GM10248 (cell line): Measurements from ENCODE around the gene CYP2C19.
"Not testable (repeated sequence)": the region's sequence is repeated elsewhere in the genome, so short reads cannot be mapped to it uniquely, and the experiment has no call there.

Source experiments
- CTCF ChIA-PET: fragments of 300-600 bp; sonication (Branson Sonifier 250); formaldehyde crosslinking; extraction: SDS; loops from one replicate; lab custom pipeline; 2021; ENCODE audit warnings: antibody characterized with exemption; lab: Yijun Ruan, JAX
- POLR2A ChIA-PET: fragments of 350-650 bp; sonication (Branson Sonifier 250); formaldehyde crosslinking; extraction: SDS; loops from one replicate; lab custom pipeline; 2020; ENCODE audit warnings: antibody characterized with exemption; lab: Yijun Ruan, JAX
- DNase-seq: peaks from one replicate; pipeline ENCODE4 v3.0.0; 2012; ENCODE audit errors: extremely low spot score
- CTCF ChIP-seq: IDR thresholded peaks from 2 replicates; pipeline ENCODE4 v1.5.1; 2012; ENCODE audit warnings: mild to moderate bottlenecking, low read depth; ENCODE audit errors: extremely low read depth, missing control alignments, control extremely low read depth

The CYP2C19 gene

GRCh38 chr10:94803307-94803706 is 40.8 kb downstream of the CYP2C19 start:
- no peak for TF ChIP-seq CTCF
- no peak for DNase-seq
- POLR2A ChIA-PET: no interaction called here
- CTCF ChIA-PET: no interaction called here

GRCh38 chr10:94830025-94830424 is 67.5 kb downstream of the CYP2C19 start:
- POLR2A ChIA-PET, CTCF ChIA-PET, DNase-seq: not testable (repeated sequence)

GRCh38 chr10:94846204-94846603 is 83.7 kb downstream of the CYP2C19 start:
- ChIA-PET CTCF (no interaction called here), POLR2A (no interaction called here)
- no peak for TF ChIP-seq CTCF
- no peak for DNase-seq

- ChIA-PET POLR2A (no interaction called here), CTCF (no interaction called here)
- no peak for DNase-seq
- TF ChIP-seq CTCF: no peak
These were observed 88.3 kb downstream of the CYP2C19 start for GRCh38 chr10:94850766-94851165.

GRCh38 chr10:94851263-94851662 is 88.8 kb downstream of the CYP2C19 start:
- no peak for TF ChIP-seq CTCF
- DNase-seq: no peak
- POLR2A ChIA-PET: no interaction called here
- CTCF ChIA-PET: no interaction called here

- no peak for DNase-seq
- TF ChIP-seq CTCF: no peak
- CTCF ChIA-PET: no interaction called here
- POLR2A ChIA-PET: no interaction called here
These were observed 90.0 kb downstream of the CYP2C19 start for GRCh38 chr10:94852438-94852837.

GRCh38 chr10:94853065-94853464 is 90.6 kb downstream of the CYP2C19 start:
- POLR2A ChIA-PET: no interaction called here
- CTCF ChIA-PET: no interaction called here
- no peak for TF ChIP-seq CTCF
- no peak for DNase-seq
